Mammary epithelial cell (primary cell): ENCODE data around the gene BCL2A1.

Experiments used
- EZH2 ChIP-seq: IDR thresholded peaks from 2 replicates; pipeline ENCODE4 v1.6.1; 2012; ENCODE audit warnings: low read length, inconsistent platforms, borderline replicate concordance
- TF ChIP-seq, protein P1 (sequence below), 2 donors: IDR thresholded peaks in 1 of 2; conservative IDR thresholded peaks in 1 of 2; 2 replicates each; pipeline ENCODE4 v1.5.1; 2011 to 2012; ENCODE audit warnings: inconsistent platforms in 2 of 2, low read length in 2 of 2, mild to moderate bottlenecking in 2 of 2, control low read depth in 1 of 2, low read depth in 1 of 2; ENCODE audit not compliant: insufficient read depth in 1 of 2; ENCODE audit errors: extremely low read depth in 1 of 2

DNA sequence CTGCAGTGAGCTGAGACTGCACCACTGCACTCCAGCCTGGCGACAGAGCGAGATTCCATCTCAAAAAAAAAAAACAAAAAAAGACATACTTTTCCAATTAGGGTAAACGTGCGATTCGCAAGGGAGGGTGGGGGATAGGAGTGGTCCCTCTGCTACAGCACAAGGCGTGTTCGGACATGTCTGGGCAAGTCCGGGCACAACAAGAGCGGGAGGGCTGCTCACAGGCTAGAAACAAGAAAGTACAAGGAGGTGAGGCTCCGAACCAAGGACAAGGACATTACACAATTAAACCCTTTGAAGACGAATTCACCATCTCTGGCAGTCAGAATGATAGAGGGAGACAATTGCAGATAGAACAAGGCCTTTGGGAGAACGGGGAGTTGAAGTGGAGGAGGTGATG is 32.2 kb upstream of the BCL2A1 start:
- TF ChIP-seq, protein P1, sequence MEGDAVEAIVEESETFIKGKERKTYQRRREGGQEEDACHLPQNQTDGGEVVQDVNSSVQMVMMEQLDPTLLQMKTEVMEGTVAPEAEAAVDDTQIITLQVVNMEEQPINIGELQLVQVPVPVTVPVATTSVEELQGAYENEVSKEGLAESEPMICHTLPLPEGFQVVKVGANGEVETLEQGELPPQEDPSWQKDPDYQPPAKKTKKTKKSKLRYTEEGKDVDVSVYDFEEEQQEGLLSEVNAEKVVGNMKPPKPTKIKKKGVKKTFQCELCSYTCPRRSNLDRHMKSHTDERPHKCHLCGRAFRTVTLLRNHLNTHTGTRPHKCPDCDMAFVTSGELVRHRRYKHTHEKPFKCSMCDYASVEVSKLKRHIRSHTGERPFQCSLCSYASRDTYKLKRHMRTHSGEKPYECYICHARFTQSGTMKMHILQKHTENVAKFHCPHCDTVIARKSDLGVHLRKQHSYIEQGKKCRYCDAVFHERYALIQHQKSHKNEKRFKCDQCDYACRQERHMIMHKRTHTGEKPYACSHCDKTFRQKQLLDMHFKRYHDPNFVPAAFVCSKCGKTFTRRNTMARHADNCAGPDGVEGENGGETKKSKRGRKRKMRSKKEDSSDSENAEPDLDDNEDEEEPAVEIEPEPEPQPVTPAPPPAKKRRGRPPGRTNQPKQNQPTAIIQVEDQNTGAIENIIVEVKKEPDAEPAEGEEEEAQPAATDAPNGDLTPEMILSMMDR (conservative IDR thresholded peaks at IDR 0.05 in 1 of 2, IDR thresholded peaks at IDR 0.05 in 1 of 2; ENCODE audit: extremely low read depth in 1 of 2, insufficient read depth in 1 of 2, low read depth in 1 of 2, low read length in 2 of 2) = no peak
- no peak for TF ChIP-seq EZH2
